HepG2 (cell line): Measurements from ENCODE around the gene HMX1. TPM values are rescaled to one million over a fixed set of nuclear protein-coding genes. Genes with fewer than 3 reads are reported as not detected.

Experiments used
- ATAC-seq: fragments of 200-7000 bp; cut with Tn5 transposase; 3 replicates; pipeline ENCODE4 v1.9.1; 2020; ENCODE audit warnings: mild to moderate bottlenecking, moderate library complexity
- BruUV-seq: library from RNA; stranded (reverse); fragments of 400-500 nt; replicated peaks from 2 replicates; lab custom pipeline; 2021; lab: Mats Ljungman, UMichigan
- CTCF ChIA-PET: fragments of 300-600 bp; formaldehyde crosslinking; extraction: SDS; loops from one replicate; lab custom pipeline; 2021; ENCODE audit warnings: low total read pairs, inconsistent platforms, low intra/inter-chr PET ratio; lab: Yijun Ruan, JAX
- POLR2A ChIA-PET: fragments of 350-600 bp; sonication (Branson Sonifier 250); formaldehyde crosslinking; loops from one replicate; lab custom pipeline; 2020; ENCODE audit warnings: antibody characterized with exemption, inconsistent platforms; lab: Yijun Ruan, JAX
- DNase-seq: peaks from one replicate; pipeline ENCODE4 v3.0.0-alpha.2; 2015; ENCODE audit warnings: low spot score
- FAIRE-seq: peaks from 3 replicates; lab custom pipeline; 2011; peaks lifted over from hg19 to GRCh38; lab: Jason Lieb, UNC
- H2AFZ ChIP-seq: one replicate; pipeline ENCODE4 v1.6.1; 2011; ENCODE audit warnings: low read length, inconsistent platforms
- H3K27ac ChIP-seq: fragments of 300-600 bp; 3 replicates; pipeline ENCODE4 v1.8.0; 2011; ENCODE audit warnings: mixed run types, mild to moderate bottlenecking, mixed read lengths, low read length, inconsistent platforms; ENCODE audit not compliant: insufficient read depth; ENCODE audit errors: extremely low read length
- H3K27me3 ChIP-seq, 2 experiments: fragments of 200-600 bp in 1 of 2; 2 replicates in 1 of 2; 3 replicates in 1 of 2; pipeline versions ENCODE4 v1.6.0 to v1.8.0; 2011; ENCODE audit warnings: low read length in 2 of 2, mild to moderate bottlenecking in 2 of 2, moderate library complexity in 2 of 2, inconsistent platforms in 1 of 2; ENCODE audit not compliant: insufficient read depth in 2 of 2, control insufficient read depth in 1 of 2
- H3K36me3 ChIP-seq, 2 experiments: fragments of 200-600 bp in 1 of 2; replicated peaks in 1 of 2; 2 replicates in 1 of 2; 3 replicates in 1 of 2; pipeline versions ENCODE4 v1.5.1 to v1.8.0; 2011; ENCODE audit warnings: low read length in 2 of 2, inconsistent platforms in 1 of 2; ENCODE audit not compliant: insufficient read depth in 2 of 2, control insufficient read depth in 1 of 2
- H3K4me1 ChIP-seq: 2 replicates; pipeline ENCODE4 v1.5.1; 2012; ENCODE audit warnings: low read length, inconsistent platforms; ENCODE audit not compliant: insufficient read depth
- H3K4me2 ChIP-seq: 2 replicates; pipeline ENCODE4 v1.6.0; 2011; ENCODE audit warnings: low read depth, low read length, inconsistent platforms
- H3K4me3 ChIP-seq, 3 experiments: fragments of 200-600 bp in 1 of 3; sonication (generic), shearing (Covaris generic) in 1 of 3; replicated peaks in 1 of 3; 2 replicates each; pipeline ENCODE4 v1.5.1; 2011 to 2016; ENCODE audit warnings: low read length in 3 of 3, inconsistent platforms in 2 of 3, low read depth in 2 of 3, mild to moderate bottlenecking in 2 of 3, control low read depth in 1 of 3, mixed read lengths in 1 of 3; ENCODE audit not compliant: insufficient read depth in 1 of 3
- H3K79me2 ChIP-seq: one replicate; pipeline ENCODE4 v1.6.1; 2011; ENCODE audit warnings: low read length, inconsistent platforms; ENCODE audit not compliant: insufficient read depth
- H3K9ac ChIP-seq: 2 replicates; pipeline ENCODE4 v1.6.0; 2011; ENCODE audit warnings: mild to moderate bottlenecking, low read depth, low read length, inconsistent platforms; ENCODE audit not compliant: insufficient read depth
- H3K9me3 ChIP-seq: 2 replicates; pipeline ENCODE4 v1.5.1; 2012; ENCODE audit warnings: mild to moderate bottlenecking, low read length
- H4K20me1 ChIP-seq: 2 replicates; pipeline ENCODE4 v1.6.0; 2011; ENCODE audit warnings: inconsistent platforms, mild to moderate bottlenecking, low read length, moderate library complexity; ENCODE audit not compliant: insufficient read depth
- KDM2A ChIP-seq: sonication (generic); formaldehyde crosslinking; IDR thresholded peaks from 2 replicates; pipeline ENCODE4 v1.4.0; 2020; ENCODE audit warnings: low read depth, missing genetic modification reagents, borderline replicate concordance
- KDM4B ChIP-seq: sonication (generic); formaldehyde crosslinking; IDR thresholded peaks from 2 replicates; pipeline ENCODE4 v1.4.0; 2020; ENCODE audit warnings: missing genetic modification reagents
- MTF1 ChIP-seq: sonication (generic); formaldehyde crosslinking; IDR thresholded peaks from 2 replicates; pipeline ENCODE4 v1.5.0; 2020; ENCODE audit warnings: missing genetic modification reagents
- MXD1 ChIP-seq: sonication (generic); formaldehyde crosslinking; IDR thresholded peaks from 2 replicates; pipeline ENCODE4 v1.4.0; 2020; ENCODE audit warnings: mild to moderate bottlenecking, missing genetic modification reagents
- NR2F1 ChIP-seq, 2 experiments: fragments of 450-650 bp in 1 of 2; formaldehyde crosslinking in 1 of 2; IDR thresholded peaks; 2 replicates each; pipeline versions ENCODE4 v1.5.0 to v1.6.1; 2016 to 2020; ENCODE audit warnings: mild to moderate bottlenecking in 1 of 2, missing compliant biosample characterization in 1 of 2, missing genetic modification reagents in 1 of 2, moderate library complexity in 1 of 2
- TERF1 ChIP-seq: sonication (generic); formaldehyde crosslinking; IDR thresholded peaks from 2 replicates; pipeline ENCODE4 v1.8.0; 2022; ENCODE audit warnings: mild to moderate bottlenecking, missing genetic modification reagents, moderate library complexity
- YY1 ChIP-seq: IDR thresholded peaks from 2 replicates; pipeline ENCODE4 v1.6.1; 2011; ENCODE audit warnings: low read length, low read depth, moderate library complexity, mild to moderate bottlenecking; ENCODE audit not compliant: insufficient read depth, insufficient replicate concordance
- ZBTB21 ChIP-seq: sonication (generic); formaldehyde crosslinking; IDR thresholded peaks from 2 replicates; pipeline ENCODE4 v1.4.0; 2020; ENCODE audit warnings: missing genetic modification reagents
- ZFAT ChIP-seq: sonication (generic); formaldehyde crosslinking; conservative IDR thresholded peaks from 2 replicates; pipeline ENCODE4 v1.8.1; 2023; ENCODE audit warnings: missing genetic modification reagents, inconsistent platforms
- ZFP62 ChIP-seq: sonication (generic); formaldehyde crosslinking; IDR thresholded peaks from 2 replicates; pipeline ENCODE4 v1.4.0; 2020; ENCODE audit warnings: missing genetic modification reagents
- ZNF20 ChIP-seq: sonication (generic); formaldehyde crosslinking; IDR thresholded peaks from 2 replicates; pipeline ENCODE4 v1.4.0; 2020; ENCODE audit warnings: mild to moderate bottlenecking, moderate library complexity, missing genetic modification reagents
- ZNF235 ChIP-seq: sonication (generic); formaldehyde crosslinking; IDR thresholded peaks from 2 replicates; pipeline ENCODE4 v1.8.1; 2023; ENCODE audit warnings: mild to moderate bottlenecking, missing genetic modification reagents, borderline replicate concordance
- ZNF557 ChIP-seq: sonication (generic); formaldehyde crosslinking; IDR thresholded peaks from 2 replicates; pipeline ENCODE4 v1.4.0; 2020; ENCODE audit warnings: missing genetic modification reagents
- ZNF770 ChIP-seq: sonication (generic); formaldehyde crosslinking; IDR thresholded peaks from 2 replicates; pipeline ENCODE4 v1.5.0; 2020; ENCODE audit warnings: mild to moderate bottlenecking, missing genetic modification reagents
- ZNF780A ChIP-seq: sonication (generic); formaldehyde crosslinking; IDR thresholded peaks from 2 replicates; pipeline ENCODE4 v1.8.0; 2022; ENCODE audit warnings: mild to moderate bottlenecking, missing genetic modification reagents, moderate library complexity
- ZNF850 ChIP-seq: sonication (generic); formaldehyde crosslinking; conservative IDR thresholded peaks from 2 replicates; pipeline ENCODE4 v1.9.0; 2021; ENCODE audit warnings: mild to moderate bottlenecking, missing genetic modification reagents
- WGBS: methylation state at CpG from one replicate; pipeline ENCODE4 v1.1.6; 2017; ENCODE audit warnings: low lambda C conversion rate; 5-methylcytosine and 5-hydroxymethylcytosine counted together
- in situ Hi-C: cut with HindIII; loops from 2 replicates; pipeline ENCODE4 v1.10.0; 2017; ENCODE audit warnings: low pct_unique_long_range_greater_than_20kb; ENCODE audit not compliant: extremely low pct_ligation_motif_present
- intact Hi-C: fragments of 100-400 bp; cut with micrococcal nuclease; formaldehyde crosslinking; loops from one replicate; pipeline ENCODE4 v1.10.0; 2022; ENCODE audit not compliant: unreplicated experiment
- polyA plus RNA-seq, 8 experiments: library from polyadenylated mRNA; depleted of rRNA in 3 of 8; stranded (reverse) in 7 of 8; unstranded in 1 of 8; fragments of >200 nt; fragmentation: Illumina TruSeq in 4 of 8; extraction: Trizol in 4 of 8; gene quantifications; 2 replicates each; pipeline versions ENCODE4 v1.2.1 to v1.2.3, GENCODE V29; 2011 to 2016; ENCODE audit warnings: low read depth in 4 of 8, missing spikeins in 1 of 8, mixed read lengths in 1 of 8; ENCODE audit not compliant: insufficient read depth in 1 of 8
- total RNA-seq, 5 experiments: library from RNA; depleted of rRNA; stranded (reverse); fragments of >200 nt; fragmentation: Illumina TruSeq; extraction: Trizol; gene quantifications; 2 replicates each; pipeline ENCODE4 v1.2.3, GENCODE V29; 2016; ENCODE audit warnings: low read depth in 1 of 5
- TF ChIP-seq, protein P1 (sequence below): sonication (generic); formaldehyde crosslinking; IDR thresholded peaks from 2 replicates; pipeline ENCODE4 v1.4.0; 2020; ENCODE audit warnings: mild to moderate bottlenecking, missing genetic modification reagents
- TF ChIP-seq, protein P2 (sequence below): sonication (generic); formaldehyde crosslinking; IDR thresholded peaks from 2 replicates; pipeline ENCODE4 v1.4.0; 2020; ENCODE audit warnings: mild to moderate bottlenecking, missing genetic modification reagents
- TF ChIP-seq, protein P3 (sequence below): sonication (generic); formaldehyde crosslinking; IDR thresholded peaks from 2 replicates; pipeline ENCODE4 v1.8.0; 2022; ENCODE audit warnings: mild to moderate bottlenecking, missing genetic modification reagents, borderline replicate concordance

Gene HMX1
- total and polyA plus RNA-seq, 2 of the 13 experiments (the other 11 are each of a cell fraction or from before 2014, with no cell fraction given), result not detected

DNA sequence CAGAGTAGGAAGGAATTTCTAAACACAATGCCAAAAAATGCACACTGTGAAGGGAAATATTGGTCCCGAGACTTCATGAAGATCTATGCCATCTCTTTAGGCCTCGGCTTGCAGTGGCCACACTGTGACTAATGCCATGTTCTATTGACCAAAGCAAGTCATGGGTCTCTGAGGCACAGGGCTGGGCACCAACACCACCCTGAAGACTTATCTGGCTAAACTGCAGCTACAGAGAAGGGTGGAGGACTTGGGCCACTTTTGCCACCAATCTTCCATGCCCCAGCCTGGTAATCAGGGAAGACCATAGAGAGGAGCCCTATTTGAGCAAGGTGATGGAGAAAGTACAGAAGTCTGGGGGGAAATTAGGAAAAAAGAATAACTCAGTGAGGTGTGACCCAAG lies 42.1 kb downstream of the HMX1 start:
- DNase-seq, result no peak
- WGBS, result 0% methylated on average over 2 of the region's 2 CpGs
- BruUV-seq, result no TSS peak
- Histone ChIP-seq H3K27ac (no peak overlapping the region), H3K36me3 (no peaks in the 10 kb centered on the region), H3K4me1 (no peaks in the 10 kb centered on the region), H4K20me1 (no peaks in the 10 kb centered on the region), H2AFZ (no peak overlapping the region), H3K4me2 (no peak overlapping the region), H3K27me3 (peaks cover 1 to 17% of the 10 kb centered on the region in 2 experiments; a peak in 3 of 5 replicates), H3K9ac (no peak overlapping the region), H3K4me3 (no peak overlapping the region), H3K9me3 (no peaks in the 10 kb centered on the region), H3K79me2 (no peaks in the 10 kb centered on the region)
- no peak for ATAC-seq
- FAIRE-seq, result no peak
- POLR2A ChIA-PET, result no interaction called here
- in situ Hi-C loops, result no loop called here
- intact Hi-C loops, result no loop called here
- CTCF ChIA-PET, result no interaction called here
- TF ChIP-seq KDM2A (CRISPR knock-in tag) (no peak), NR2F1 (CRISPR knock-in tag; IDR thresholded peaks at IDR 0.05) (no peak), ZNF20 (CRISPR knock-in tag) (no peak), ZNF850 (CRISPR knock-in tag) (no peak), ZBTB21 (no peak), ZNF557 (CRISPR knock-in tag) (no peak), MTF1 (CRISPR knock-in tag) (no peak), MXD1 (CRISPR knock-in tag) (no peak), ZNF780A (no peak), ZNF770 (CRISPR knock-in tag) (no peak), TERF1 (no peak), KDM4B (CRISPR knock-in tag) (no peak), ZFAT (CRISPR knock-in tag) (no peak), ZFP62 (CRISPR knock-in tag) (no peak), YY1 (no peak), ZNF235 (CRISPR knock-in tag) (no peak)
- TF ChIP-seq, protein P1, sequence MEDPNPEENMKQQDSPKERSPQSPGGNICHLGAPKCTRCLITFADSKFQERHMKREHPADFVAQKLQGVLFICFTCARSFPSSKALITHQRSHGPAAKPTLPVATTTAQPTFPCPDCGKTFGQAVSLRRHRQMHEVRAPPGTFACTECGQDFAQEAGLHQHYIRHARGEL (CRISPR knock-in tag), result no peak
- TF ChIP-seq, protein P2, sequence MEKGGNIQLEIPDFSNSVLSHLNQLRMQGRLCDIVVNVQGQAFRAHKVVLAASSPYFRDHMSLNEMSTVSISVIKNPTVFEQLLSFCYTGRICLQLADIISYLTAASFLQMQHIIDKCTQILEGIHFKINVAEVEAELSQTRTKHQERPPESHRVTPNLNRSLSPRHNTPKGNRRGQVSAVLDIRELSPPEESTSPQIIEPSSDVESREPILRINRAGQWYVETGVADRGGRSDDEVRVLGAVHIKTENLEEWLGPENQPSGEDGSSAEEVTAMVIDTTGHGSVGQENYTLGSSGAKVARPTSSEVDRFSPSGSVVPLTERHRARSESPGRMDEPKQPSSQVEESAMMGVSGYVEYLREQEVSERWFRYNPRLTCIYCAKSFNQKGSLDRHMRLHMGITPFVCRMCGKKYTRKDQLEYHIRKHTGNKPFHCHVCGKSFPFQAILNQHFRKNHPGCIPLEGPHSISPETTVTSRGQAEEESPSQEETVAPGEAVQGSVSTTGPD (CRISPR knock-in tag), result no peak
- TF ChIP-seq, protein P3, sequence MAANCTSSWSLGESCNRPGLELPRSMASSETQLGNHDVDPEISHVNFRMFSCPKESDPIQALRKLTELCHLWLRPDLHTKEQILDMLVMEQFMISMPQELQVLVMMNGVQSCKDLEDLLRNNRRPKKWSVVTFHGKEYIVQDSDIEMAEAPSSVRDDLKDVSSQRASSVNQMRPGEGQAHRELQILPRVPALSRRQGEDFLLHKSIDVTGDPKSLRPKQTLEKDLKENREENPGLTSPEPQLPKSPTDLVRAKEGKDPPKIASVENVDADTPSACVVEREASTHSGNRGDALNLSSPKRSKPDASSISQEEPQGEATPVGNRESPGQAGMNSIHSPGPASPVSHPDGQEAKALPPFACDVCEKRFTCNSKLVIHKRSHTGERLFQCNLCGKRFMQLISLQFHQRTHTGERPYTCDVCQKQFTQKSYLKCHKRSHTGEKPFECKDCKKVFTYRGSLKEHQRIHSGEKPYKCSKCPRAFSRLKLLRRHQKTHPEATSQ (CRISPR knock-in tag), result no peak
